Activated CD8-positive, alpha-beta memory T cell treated with anti-CD3 and anti-CD28 coated beads for 1 hour (primary cell): Measurements from ENCODE around the gene ANKRD7.

Experiments used
- DNase-seq, 2 donors: peaks; one replicate each; pipeline ENCODE4 v3.0.0-alpha.2; 2020; ENCODE audit warnings: low read depth in 1 of 2; ENCODE audit errors: extremely low read depth in 1 of 2

The ANKRD7 gene

GRCh38 chr7:118224521-118224920, at the start of gene ANKRD7:
TSS of gene ANKRD7 (plus strand) at chr7:118224704. CDS start at chr7:118224831, 127 bp downstream.
- DNase-seq: no peak

- DNase-seq: no peak
Observed at GRCh38 chr7:118175740-118176139, 48.8 kb upstream of the ANKRD7 start.

DNA sequence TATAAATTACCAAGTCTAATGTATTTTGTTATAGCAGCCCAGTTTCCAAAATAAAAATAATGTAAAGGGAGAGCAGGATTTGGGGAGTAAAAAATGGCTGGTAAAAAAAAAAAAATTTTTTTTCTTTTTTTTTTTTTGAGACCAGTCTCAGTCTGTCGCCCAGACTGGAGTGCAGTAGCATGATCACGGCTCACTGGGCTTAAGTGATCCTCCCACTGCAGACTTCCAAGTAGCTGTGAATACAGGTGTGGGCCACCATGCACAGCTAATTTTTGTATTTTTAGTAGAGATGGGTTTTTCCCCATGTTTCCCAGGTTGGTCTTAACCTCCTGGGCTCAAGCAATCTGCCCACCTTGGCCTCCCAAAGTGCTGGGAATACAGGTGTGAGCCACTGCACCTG, 45.3 kb upstream of the ANKRD7 start:
- no peak for DNase-seq

DNA sequence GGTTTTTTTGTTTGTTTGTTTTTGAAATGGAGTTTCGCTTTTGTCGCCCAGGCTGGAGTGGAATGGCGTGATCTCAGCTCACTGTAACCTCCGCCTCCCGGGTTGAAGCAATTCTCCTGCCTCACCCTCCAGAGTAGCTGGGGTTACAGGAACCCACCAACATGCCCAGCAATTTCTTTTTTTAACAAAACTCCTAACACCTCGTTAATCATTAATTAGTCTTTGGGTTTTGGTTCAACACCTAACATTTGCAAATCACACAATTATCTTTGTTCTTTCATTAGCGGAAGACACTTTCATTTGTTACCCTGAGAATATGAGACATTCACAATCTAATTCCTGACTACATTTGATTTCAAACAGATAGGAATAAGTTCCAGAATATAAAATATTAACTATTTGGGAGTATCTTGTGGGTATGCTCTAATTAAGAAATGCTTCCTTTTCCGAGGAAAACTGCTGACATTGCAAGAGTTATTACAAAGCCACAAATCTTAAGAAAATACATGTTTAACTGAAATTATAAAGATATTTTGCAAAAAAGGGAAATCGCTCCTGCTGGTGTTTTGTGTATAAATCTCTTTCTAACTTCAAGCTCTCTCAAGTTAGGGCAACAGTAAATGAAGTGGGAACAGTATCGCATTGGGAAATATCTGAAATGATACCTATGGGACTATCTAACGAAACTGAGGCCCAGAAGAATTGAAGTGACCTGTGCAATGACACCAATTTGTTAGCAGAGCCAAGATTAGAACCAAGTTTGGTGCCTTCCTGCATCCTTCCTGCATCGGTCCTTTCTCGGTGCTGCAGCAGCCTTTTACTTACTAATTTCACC, 41.7 kb upstream of the ANKRD7 start:
- no peak for DNase-seq

GRCh38 chr7:118183428-118183785, 41.1 kb upstream of the ANKRD7 start:
- DNase-seq: no peak

GRCh38 chr7:118183786-118184564, 40.5 kb upstream of the ANKRD7 start, which contains the start of gene LSM8:
TSS of gene LSM8 (plus strand) at chr7:118184164. CDS start at chr7:118184224, 60 bp downstream.
- DNase-seq: peak; percentile 94 to 95

DNA sequence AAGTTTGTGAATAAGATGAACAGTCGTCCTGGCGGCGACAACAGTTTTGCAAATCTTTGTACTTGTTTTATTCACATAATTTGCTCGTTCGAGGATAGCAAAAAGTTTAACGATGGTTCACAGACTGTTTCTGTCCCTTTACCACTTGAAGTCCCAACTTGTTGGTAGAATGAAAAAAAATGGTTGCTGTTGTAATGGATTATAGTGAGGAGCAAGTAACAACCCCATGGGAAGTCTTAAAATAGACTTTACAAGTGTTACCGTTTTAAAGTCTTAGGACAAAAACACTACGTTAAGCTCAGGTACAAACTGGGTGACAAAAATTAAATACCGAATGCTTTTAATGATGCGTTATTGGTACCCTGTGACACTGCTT, 40.0 kb upstream of the ANKRD7 start:
- DNase-seq: no peak

DNA sequence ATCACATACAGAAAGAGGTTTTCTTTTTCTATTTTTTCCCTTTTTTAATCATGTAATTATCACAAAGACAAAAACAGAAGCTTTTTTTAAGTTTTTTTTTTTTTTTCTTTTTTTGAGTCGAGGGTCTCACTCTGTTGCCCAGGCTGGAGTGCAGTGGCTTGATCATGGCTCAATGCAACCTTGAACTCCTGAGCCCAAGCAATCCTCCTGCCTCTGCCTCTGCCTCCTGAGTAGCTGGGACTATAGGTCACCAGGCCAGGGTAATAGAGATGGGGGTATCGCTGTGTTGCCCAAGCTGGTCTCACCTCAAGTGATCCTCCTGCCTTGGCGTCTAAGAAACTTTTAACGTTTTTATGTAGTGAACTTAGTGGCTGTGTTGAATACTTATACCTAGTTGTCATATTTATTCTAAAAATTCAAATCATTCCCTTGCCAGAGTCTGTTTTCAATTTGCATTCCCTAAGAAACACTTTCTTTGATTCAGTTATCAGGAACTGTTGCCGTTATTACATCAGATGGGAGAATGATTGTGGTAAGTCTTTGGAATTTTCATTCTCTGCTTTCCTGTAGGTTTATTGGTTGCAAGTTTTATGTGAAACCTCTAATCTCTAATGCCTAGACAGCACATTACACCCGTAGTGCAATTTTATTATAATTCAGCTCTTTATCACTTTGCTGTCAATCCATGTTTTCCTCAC, 39.2 kb upstream of the ANKRD7 start:
- DNase-seq: no peak

DNA sequence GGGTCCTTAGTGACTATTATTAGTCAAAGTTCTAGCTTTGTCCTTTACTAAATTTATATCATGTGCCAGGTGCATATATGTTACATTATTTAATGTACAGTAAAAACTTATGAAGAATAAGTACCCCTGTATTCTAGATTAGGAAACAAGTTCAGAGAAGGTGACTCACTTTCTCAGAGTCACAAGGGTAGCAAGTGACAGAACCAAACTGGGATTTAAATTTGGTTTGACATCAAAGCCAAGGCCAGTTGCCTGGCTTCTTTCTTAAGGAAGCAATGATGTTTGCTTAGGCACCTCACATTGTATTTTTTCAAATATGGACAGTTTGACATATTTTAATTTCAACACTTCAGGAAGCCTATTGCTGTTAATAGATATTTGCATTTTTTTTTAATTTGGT, 38.0 kb upstream of the ANKRD7 start:
- DNase-seq: no peak

DNA sequence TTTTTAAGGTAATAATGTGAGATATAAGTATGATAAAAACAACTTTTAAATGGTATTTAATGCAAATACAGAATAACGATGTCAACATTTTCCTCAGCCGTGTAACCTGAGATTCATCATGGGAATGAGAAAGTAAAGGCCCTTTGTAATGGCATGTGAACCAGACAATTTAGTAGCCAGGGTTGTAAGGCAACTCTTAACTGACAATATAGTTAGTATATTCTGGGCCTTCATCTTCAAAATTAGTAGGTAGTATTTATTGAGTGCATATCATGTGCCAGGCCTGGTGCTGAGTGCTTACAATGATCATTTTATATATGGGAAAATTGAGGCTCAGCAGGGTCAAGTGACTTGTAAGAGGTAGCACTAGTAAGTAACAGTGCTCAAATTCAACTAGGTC, 29.9 kb upstream of the ANKRD7 start:
- no peak for DNase-seq

- peak in 1 of 2 donors; percentile 19 for DNase-seq
Observed at GRCh38 chr7:118195837-118196474, 28.5 kb upstream of the ANKRD7 start.

DNA sequence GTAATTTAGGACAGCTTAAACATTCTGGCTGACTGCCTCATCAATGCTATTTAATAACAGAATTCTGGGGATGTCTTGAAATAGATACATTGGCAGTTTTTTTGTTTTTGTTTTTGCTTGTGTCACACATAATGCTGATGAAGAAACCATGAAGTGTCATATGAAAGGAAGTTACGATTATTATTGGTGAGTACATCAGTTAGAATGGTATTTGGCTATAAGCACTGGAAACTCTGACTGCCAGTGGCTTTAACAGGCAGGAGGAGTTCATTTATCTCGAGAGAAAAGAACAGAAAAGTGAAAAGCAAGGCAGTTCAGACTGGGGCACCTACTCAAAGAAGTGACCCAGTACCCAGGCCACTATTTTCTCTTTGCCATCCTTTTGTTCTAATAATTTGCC, 22.4 kb upstream of the ANKRD7 start:
- DNase-seq: no peak

DNA sequence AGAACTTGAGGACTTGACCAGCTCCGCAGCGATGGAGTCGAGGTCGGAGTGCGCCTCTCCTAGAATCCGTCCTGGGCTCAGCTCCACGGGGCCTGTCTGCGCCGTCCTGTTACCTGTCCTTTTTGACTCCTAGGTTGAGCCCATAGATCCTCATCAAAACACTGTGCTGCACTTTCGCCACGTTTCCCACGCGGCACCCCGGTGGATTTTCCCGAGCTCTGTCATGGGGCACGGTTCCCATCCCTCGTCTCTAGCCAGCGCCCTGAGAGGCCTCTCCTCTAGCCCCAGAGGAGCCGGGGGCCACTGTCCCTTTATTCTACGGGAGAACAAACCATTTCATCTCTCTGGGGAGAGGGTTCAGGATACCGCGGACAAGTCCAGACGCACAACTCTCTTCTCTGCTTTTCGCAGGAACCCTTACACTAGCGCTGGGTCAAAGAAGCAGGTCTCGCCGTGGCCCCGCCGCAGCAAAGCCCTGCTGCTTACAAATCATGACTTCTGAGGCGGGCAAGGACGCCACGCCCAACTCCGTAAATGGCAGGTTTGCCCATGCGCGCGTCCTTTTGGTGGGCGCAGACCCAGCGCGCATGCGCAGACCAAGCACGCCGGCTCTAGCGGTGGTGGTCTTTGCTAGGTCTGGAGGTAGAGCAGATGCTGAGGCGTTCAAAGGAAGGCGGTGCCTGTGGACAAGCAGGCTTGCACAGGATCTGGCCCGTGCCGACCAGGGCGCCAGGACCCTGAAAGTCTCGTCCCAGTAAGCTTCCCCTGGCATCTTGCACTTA, 10.3 kb upstream of the ANKRD7 start:
- peak; percentile 67 to 68 for DNase-seq

DNA sequence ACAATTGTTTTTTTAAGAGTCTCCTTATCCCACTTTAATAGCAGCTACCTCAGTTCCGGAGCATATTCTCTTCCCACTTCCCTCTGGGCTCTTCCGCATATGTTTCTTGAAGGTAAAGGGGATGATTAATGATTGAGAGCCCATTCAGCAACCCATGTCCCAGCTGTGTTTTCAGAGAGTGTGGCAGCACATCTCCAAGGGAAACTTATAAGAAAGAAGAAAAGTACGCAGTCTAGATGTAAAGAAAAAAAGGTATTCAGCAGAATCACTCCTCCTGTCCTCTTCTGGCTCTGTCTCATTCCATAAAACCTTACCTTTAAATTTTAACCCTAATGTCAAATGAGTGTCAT, 9.7 kb upstream of the ANKRD7 start:
- DNase-seq: no peak

- no peak for DNase-seq
Observed at GRCh38 chr7:118217210-118217619, 7.3 kb upstream of the ANKRD7 start.

DNA sequence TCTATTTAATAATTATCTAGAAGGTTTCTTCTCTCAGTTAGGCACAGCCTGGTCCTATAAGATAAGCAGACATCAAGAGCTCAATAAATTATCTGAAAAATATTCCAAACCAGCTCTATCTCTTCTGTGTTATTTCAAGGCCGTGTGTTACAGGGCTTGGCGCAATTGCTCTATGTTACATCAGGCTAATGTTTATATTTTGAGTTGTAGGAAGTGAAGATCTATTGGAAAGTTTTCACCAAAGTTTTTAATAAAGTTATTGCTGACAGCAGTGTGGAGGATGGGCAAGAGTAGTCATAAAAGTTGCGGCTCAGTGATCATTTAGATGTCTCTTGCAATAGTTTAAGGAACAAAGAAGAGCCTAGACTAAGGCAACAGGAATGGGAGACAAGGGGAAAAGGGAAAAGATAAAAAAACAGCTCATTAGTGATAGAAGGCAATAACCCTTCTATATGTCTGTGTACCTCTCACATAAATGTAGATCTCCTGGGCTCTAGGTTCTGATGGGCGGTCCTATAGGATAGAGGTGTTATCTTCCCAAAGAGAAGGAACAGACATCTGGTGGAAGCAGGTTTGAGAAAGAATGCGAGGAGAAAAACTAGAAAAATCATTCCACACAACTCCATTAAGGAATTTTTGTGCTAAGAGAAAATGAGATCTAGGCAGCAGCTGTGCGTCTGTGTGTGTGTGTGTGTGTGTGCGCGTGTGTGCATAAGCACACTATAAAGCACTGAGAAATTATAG, 5.9 kb upstream of the ANKRD7 start:
- DNase-seq: no peak

DNA sequence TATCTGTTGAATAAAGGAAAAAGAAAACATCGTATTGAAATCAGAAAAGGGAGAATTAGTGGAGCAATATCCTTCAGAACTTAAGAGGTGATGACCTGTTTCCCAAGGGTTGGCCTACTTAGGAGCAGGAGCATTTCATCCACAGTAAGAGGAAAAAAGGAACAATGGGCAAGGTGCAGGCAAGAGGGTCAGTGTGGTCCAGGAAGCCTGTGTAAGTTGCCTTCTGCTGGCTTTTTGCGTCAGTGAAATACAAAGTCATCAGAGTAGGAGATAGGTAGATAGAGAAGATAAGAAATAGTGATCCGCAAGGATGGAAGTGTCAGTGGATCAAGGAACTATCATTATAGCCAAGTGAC, 5.4 kb upstream of the ANKRD7 start:
- DNase-seq: no peak

- DNase-seq: no peak
Observed at GRCh38 chr7:118220583-118220982, 3.9 kb upstream of the ANKRD7 start.

GRCh38 chr7:118222591-118222990, 1.9 kb upstream of the ANKRD7 start:
- no peak for DNase-seq

GRCh38 chr7:118232837-118233236, 8.3 kb downstream of the ANKRD7 start:
- no peak for DNase-seq
